Mucosa of descending colon (tissue), 3 donors: ENCODE measurements around the gene TBCK. TPM values are rescaled to one million over a fixed set of nuclear protein-coding genes. Genes with fewer than 3 reads are reported as not detected.
A peak's percentile ranks its signal among the peaks of the same experiment; 100 is the strongest.
"Not testable (repeated sequence)": the region's sequence is repeated elsewhere in the genome, so short reads cannot be mapped to it uniquely, and the experiment has no call there.

ENCODE experiments used
- ATAC-seq: fragments of 200-7000 bp; cut with Tn5 transposase; one replicate; pipeline ENCODE4 v1.9.1; 2020; ENCODE audit warnings: mild to moderate bottlenecking, moderate library complexity
- DNase-seq, 3 donors: peaks; one replicate each; pipeline ENCODE4 v3.0.0-alpha.2; 2020
- H3K36me3 ChIP-seq: fragments of 200-600 bp; one replicate; pipeline ENCODE4 v1.8.0; 2021; ENCODE audit warnings: low read depth, mild to moderate bottlenecking
- H3K4me1 ChIP-seq: fragments of 200-600 bp; one replicate; pipeline ENCODE4 v1.8.0; 2021; ENCODE audit warnings: low read depth, mild to moderate bottlenecking
- H3K4me3 ChIP-seq: fragments of 200-600 bp; one replicate; pipeline ENCODE4 v1.8.0; 2021; ENCODE audit warnings: mild to moderate bottlenecking
- H3K9me3 ChIP-seq: fragments of 200-600 bp; one replicate; pipeline ENCODE4 v1.8.0; 2021; ENCODE audit warnings: mild to moderate bottlenecking
- intact Hi-C, 2 donors: fragments of 100-400 bp; cut with DNase I in 1 of 2; cut with micrococcal nuclease in 1 of 2; formaldehyde crosslinking; loops; one replicate each; pipeline versions ENCODE4 v1.11.0 to v1.11.1; 2022; cut with DNase I, micrococcal nuclease
- total RNA-seq, 3 donors: library from RNA; stranded (reverse); fragmentation: NEBNext Ultra II Directional in 2 of 3; extraction: Animal tissue kit (Norgen Biotek cat#: 25700) in 2 of 3; gene quantifications; one replicate each; pipeline versions ENCODE4 v1.2.1 to v1.2.4, GENCODE V29; 2021 to 2023
- TF ChIP-seq, protein P1 (sequence below): fragments of 200-600 bp; IDR thresholded peaks from one replicate; pipeline ENCODE4 v1.8.0; 2022; ENCODE audit warnings: antibody characterized with exemption, mild to moderate bottlenecking
- donor health status: DM: no; HTN: no; CAD: no; lungs with moderate emphysema.
- donor health status: DM: no; HTN: no; CAD: no.
- donor health status: DM: no; HTN: yes; CAD: no.

The TBCK gene
- total RNA-seq, 3 donors from 2014 or later = 23.1 to 42.5 (median 38.3) TPM

DNA sequence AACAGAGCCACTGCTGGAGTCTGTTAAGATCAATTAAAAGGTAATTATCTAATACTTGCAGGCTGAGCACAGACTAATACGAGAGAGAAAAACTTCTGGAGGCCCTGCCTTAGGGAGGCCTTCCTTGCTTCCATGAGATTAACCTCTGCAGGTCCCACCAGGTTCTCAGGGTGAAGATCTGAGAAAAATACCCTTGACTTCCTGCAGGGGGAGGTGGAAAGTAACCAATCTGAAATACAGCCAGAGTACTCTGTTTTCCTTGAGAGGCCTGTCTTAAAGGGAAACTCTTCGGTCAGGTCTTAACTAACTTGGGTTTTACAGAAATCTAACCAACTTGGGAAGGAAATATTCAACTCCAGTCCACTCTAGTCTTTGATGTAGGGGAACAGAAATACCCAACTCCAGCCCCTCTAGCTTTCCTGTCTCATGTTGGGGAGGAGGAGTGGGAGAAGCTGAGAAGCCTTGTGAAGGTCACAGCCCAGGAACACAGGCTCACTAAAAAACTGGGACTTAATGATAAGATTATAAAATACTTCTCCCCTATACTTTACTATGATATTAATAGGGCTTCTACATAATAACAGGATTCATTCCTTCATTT, 77.1 kb downstream of the TBCK start:
- Histone ChIP-seq H3K9me3 (no peaks in the 10 kb centered on the region), H3K4me3 (no peak overlapping the region), H3K36me3 (no peaks in the 10 kb centered on the region), H3K4me1 (no peaks in the 10 kb centered on the region)
- ATAC-seq (peak; percentile 85), DNase-seq (peak in 1 of 3 donors; percentile 38)
- intact Hi-C loops = no loop called here
- TF ChIP-seq, protein P1, sequence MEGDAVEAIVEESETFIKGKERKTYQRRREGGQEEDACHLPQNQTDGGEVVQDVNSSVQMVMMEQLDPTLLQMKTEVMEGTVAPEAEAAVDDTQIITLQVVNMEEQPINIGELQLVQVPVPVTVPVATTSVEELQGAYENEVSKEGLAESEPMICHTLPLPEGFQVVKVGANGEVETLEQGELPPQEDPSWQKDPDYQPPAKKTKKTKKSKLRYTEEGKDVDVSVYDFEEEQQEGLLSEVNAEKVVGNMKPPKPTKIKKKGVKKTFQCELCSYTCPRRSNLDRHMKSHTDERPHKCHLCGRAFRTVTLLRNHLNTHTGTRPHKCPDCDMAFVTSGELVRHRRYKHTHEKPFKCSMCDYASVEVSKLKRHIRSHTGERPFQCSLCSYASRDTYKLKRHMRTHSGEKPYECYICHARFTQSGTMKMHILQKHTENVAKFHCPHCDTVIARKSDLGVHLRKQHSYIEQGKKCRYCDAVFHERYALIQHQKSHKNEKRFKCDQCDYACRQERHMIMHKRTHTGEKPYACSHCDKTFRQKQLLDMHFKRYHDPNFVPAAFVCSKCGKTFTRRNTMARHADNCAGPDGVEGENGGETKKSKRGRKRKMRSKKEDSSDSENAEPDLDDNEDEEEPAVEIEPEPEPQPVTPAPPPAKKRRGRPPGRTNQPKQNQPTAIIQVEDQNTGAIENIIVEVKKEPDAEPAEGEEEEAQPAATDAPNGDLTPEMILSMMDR = no peak

DNA sequence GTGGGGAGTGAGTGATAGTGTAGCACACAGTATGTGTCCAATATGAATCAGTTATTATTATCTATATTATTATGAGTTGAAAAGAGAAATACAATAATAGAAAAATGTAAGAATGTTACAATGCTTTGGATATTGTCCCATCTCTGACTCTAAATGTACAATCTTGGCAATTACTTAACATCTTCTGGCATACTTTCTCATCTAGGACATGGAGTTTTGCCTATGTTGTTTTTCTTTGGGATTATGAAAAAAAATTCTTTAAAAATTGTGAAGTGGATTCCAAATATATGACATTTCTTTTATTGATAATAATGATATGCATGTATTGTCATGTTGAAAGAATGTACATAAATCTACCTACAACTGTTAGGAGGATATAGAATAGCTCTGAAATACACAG, 84.1 kb downstream of the TBCK start:
- DNase-seq = no peak
- ATAC-seq = no peak
- no peaks in the 10 kb centered on the region for H3K36me3 ChIP-seq
- no peaks in the 10 kb centered on the region for H3K4me1 ChIP-seq
- no peak overlapping the region for H3K4me3 ChIP-seq
- TF ChIP-seq, protein P1 = no peak
- intact Hi-C loops = no loop called here
- no peaks in the 10 kb centered on the region for H3K9me3 ChIP-seq

GRCh38 chr4:106222548-106222947, 93.5 kb downstream of the TBCK start:
- TF ChIP-seq, protein P1 = no peak
- Histone ChIP-seq H3K36me3 (no peaks in the 10 kb centered on the region), H3K4me1 (no peaks in the 10 kb centered on the region), H3K4me3 (no peak overlapping the region), H3K9me3 (no peaks in the 10 kb centered on the region)
- intact Hi-C loops = no loop called here
- ATAC-seq (no peak), DNase-seq (no peak)

GRCh38 chr4:106213291-106213690, 102.7 kb downstream of the TBCK start:
- intact Hi-C loops, ATAC-seq, H3K36me3 ChIP-seq, H3K4me3 ChIP-seq, H3K4me1 ChIP-seq, H3K9me3 ChIP-seq, DNase-seq: not testable (repeated sequence)

- no peak for DNase-seq
- intact Hi-C loops = no loop called here
- TF ChIP-seq, protein P1 = no peak
- Histone ChIP-seq H3K4me1 (no peaks in the 10 kb centered on the region), H3K4me3 (no peak overlapping the region), H3K9me3 (no peaks in the 10 kb centered on the region), H3K36me3 (no peaks in the 10 kb centered on the region)
- no peak for ATAC-seq
Observed at GRCh38 chr4:106210021-106210420, 106.0 kb downstream of the TBCK start.

- Histone ChIP-seq H3K36me3 (no peaks in the 10 kb centered on the region), H3K4me1 (no peaks in the 10 kb centered on the region), H3K4me3 (no peak overlapping the region), H3K9me3 (no peaks in the 10 kb centered on the region)
- TF ChIP-seq, protein P1 = no peak
- intact Hi-C loops = no loop called here
- no peak for ATAC-seq
- DNase-seq = peak in 1 of 3 donors; percentile 34
Observed at GRCh38 chr4:106208481-106209460, 107.2 kb downstream of the TBCK start.
